ENCODE data around the gene PHF12. TPM values are rescaled to one million over a fixed set of nuclear protein-coding genes. Genes with fewer than 3 reads are reported as not detected.

Gene PHF12
- total RNA-seq, 1 donor from 2014 or later, result 10.6 TPM

GRCh38 chr17:28975646-28976045, 24.3 kb upstream of the PHF12 start:
- DNase-seq (ENCODE audit: low read depth, low spot score), result no peak

- DNase-seq (ENCODE audit: low read depth, low spot score), result no peak
These were observed 23.7 kb upstream of the PHF12 start for GRCh38 chr17:28975031-28975430.

GRCh38 chr17:28974451-28974850, 23.1 kb upstream of the PHF12 start:
- DNase-seq (ENCODE audit: low read depth, low spot score), result no peak

- no peak for DNase-seq (ENCODE audit: low read depth, low spot score)
These were observed 22.1 kb upstream of the PHF12 start for GRCh38 chr17:28973425-28973824.

- no peak for DNase-seq (ENCODE audit: low read depth, low spot score)
These were observed 21.1 kb upstream of the PHF12 start for GRCh38 chr17:28972437-28972836.

- DNase-seq (ENCODE audit: low read depth, low spot score), result no peak
These were observed 19.6 kb upstream of the PHF12 start for GRCh38 chr17:28970879-28971278.

- DNase-seq (ENCODE audit: low read depth, low spot score), result no peak
These were observed 18.5 kb upstream of the PHF12 start for GRCh38 chr17:28969706-28970393.

GRCh38 chr17:28968914-28969295, 17.6 kb upstream of the PHF12 start:
- no peak for DNase-seq (ENCODE audit: low read depth, low spot score)

- DNase-seq (ENCODE audit: low read depth, low spot score), result no peak
These were observed 17.1 kb upstream of the PHF12 start for GRCh38 chr17:28968231-28968913.

GRCh38 chr17:28967221-28968135, 16.2 kb upstream of the PHF12 start:
- no peak for DNase-seq (ENCODE audit: low read depth, low spot score)

GRCh38 chr17:28963841-28964240, 12.5 kb upstream of the PHF12 start:
- no peak for DNase-seq (ENCODE audit: low read depth, low spot score)

- DNase-seq (ENCODE audit: low read depth, low spot score), result no peak
These were observed 11.8 kb upstream of the PHF12 start for GRCh38 chr17:28963055-28963611.

GRCh38 chr17:28961391-28961790, 10.1 kb upstream of the PHF12 start:
- DNase-seq (ENCODE audit: low read depth, low spot score), result no peak

GRCh38 chr17:28960256-28961061, 9.1 kb upstream of the PHF12 start:
- no peak for DNase-seq (ENCODE audit: low read depth, low spot score)

GRCh38 chr17:28959471-28959871, 8.2 kb upstream of the PHF12 start:
- DNase-seq (ENCODE audit: low read depth, low spot score), result no peak

GRCh38 chr17:28958820-28959455, 7.6 kb upstream of the PHF12 start:
- DNase-seq (ENCODE audit: low read depth, low spot score), result no peak

GRCh38 chr17:28957992-28958355, 6.7 kb upstream of the PHF12 start:
- DNase-seq (ENCODE audit: low read depth, low spot score), result no peak

- no peak for DNase-seq (ENCODE audit: low read depth, low spot score)
These were observed 6.1 kb upstream of the PHF12 start for GRCh38 chr17:28957277-28957991.

- DNase-seq (ENCODE audit: low read depth, low spot score), result no peak
These were observed 5.5 kb upstream of the PHF12 start for GRCh38 chr17:28956861-28957260.

GRCh38 chr17:28956112-28956511, 4.8 kb upstream of the PHF12 start:
- no peak for DNase-seq (ENCODE audit: low read depth, low spot score)
